T-cell (primary cell): ENCODE results near the gene PIH1D1. TPM values are rescaled to one million over a fixed set of nuclear protein-coding genes. Genes with fewer than 3 reads are reported as not detected.

Experiments
- ATAC-seq, 4 experiments: fragments of 200-7000 bp in 3 of 4; fragments of 150-1000 bp in 1 of 4; cut with Tn5 transposase; replicated peaks in 1 of 4; 1 replicate in 3 of 4; 2 replicates in 1 of 4; pipeline ENCODE4 v1.10.0; 2021; ENCODE audit warnings: moderate library complexity in 3 of 4, mild to moderate bottlenecking in 2 of 4, moderate number of reproducible peaks in 1 of 4
- CTCF ChIA-PET, 2 donors: fragments of 300-600 bp; sonication (Branson Sonifier 250); formaldehyde crosslinking; loops; one replicate each; lab custom pipeline; 2022; ENCODE audit warnings: antibody characterized with exemption in 2 of 2; lab: Charles Lee
- POLR2A ChIA-PET, 2 donors: fragments of 300-600 bp; sonication (Branson Sonifier 250); formaldehyde crosslinking; loops; one replicate each; lab custom pipeline; 2022; ENCODE audit warnings: antibody characterized with exemption in 2 of 2; lab: Charles Lee
- DNase-seq, 35 experiments: peaks; one replicate each; pipeline versions ENCODE4 v3.0.0 to v3.0.0-alpha.2; 2013 to 2023
- H3K27ac ChIP-seq: one replicate; pipeline ENCODE4 v1.5.1; 2013; ENCODE audit warnings: low read length
- H3K27me3 ChIP-seq, 2 experiments: replicated peaks in 1 of 2; 1 replicate in 1 of 2; 2 replicates in 1 of 2; pipeline versions ENCODE4 v1.6.1 to v1.7.0; 2013; ENCODE audit warnings: low read length in 1 of 2, mixed read lengths in 1 of 2; ENCODE audit not compliant: control insufficient read depth in 2 of 2, insufficient read depth in 2 of 2; ENCODE audit errors: extremely low read depth in 1 of 2
- H3K36me3 ChIP-seq, 2 donors: 1 replicate in 1 of 2; 2 replicates in 1 of 2; pipeline versions ENCODE4 v1.6.1 to v1.7.0; 2013; ENCODE audit warnings: low read length in 1 of 2; ENCODE audit not compliant: control insufficient read depth in 2 of 2, insufficient read depth in 1 of 2; ENCODE audit errors: extremely low read depth in 1 of 2
- H3K4me1 ChIP-seq, 2 experiments: 1 replicate in 1 of 2; 2 replicates in 1 of 2; pipeline versions ENCODE4 v1.6.1 to v1.7.0; 2013; ENCODE audit warnings: low read length in 2 of 2, mixed read lengths in 1 of 2; ENCODE audit not compliant: insufficient read depth in 2 of 2, control insufficient read depth in 1 of 2; ENCODE audit errors: extremely low read depth in 1 of 2
- H3K4me3 ChIP-seq, 2 donors: 1 replicate in 1 of 2; 2 replicates in 1 of 2; pipeline versions ENCODE4 v1.5.1 to v1.7.0; 2013; ENCODE audit warnings: mild to moderate bottlenecking in 2 of 2, low read length in 1 of 2, moderate library complexity in 1 of 2; ENCODE audit not compliant: control insufficient read depth in 1 of 2; ENCODE audit errors: extremely low read depth in 1 of 2
- H3K9me3 ChIP-seq: 2 replicates; pipeline ENCODE4 v1.7.0; 2013
- H3K27ac Mint-ChIP-seq, 2 donors: one replicate each; pipeline ENCODE4 v1.8.0; 2020 to 2021; ENCODE audit warnings: mild to moderate bottlenecking in 2 of 2, mixed read lengths in 2 of 2
- H3K27me3 Mint-ChIP-seq, 2 donors: one replicate each; pipeline ENCODE4 v1.8.0; 2021 to 2022; ENCODE audit warnings: mixed read lengths in 2 of 2
- H3K36me3 Mint-ChIP-seq: one replicate; pipeline ENCODE4 v1.8.0; 2021; ENCODE audit warnings: mixed read lengths
- H3K4me1 Mint-ChIP-seq, 3 donors: one replicate each; pipeline ENCODE4 v1.8.0; 2020 to 2022; ENCODE audit warnings: mixed read lengths in 3 of 3, mild to moderate bottlenecking in 1 of 3
- H3K4me3 Mint-ChIP-seq, 3 donors: one replicate each; pipeline ENCODE4 v1.8.0; 2020 to 2022; ENCODE audit warnings: mild to moderate bottlenecking in 3 of 3, mixed read lengths in 3 of 3, moderate library complexity in 3 of 3
- H3K9me3 Mint-ChIP-seq, 3 donors: one replicate each; pipeline ENCODE4 v1.8.0; 2020 to 2022; ENCODE audit warnings: mixed read lengths in 3 of 3
- WGBS: methylation state at CpG from one replicate; pipeline ENCODE4 v1.1.5; 2013; ENCODE audit warnings: missing lambda C conversion rate; ENCODE audit not compliant: insufficient coverage; 5-methylcytosine and 5-hydroxymethylcytosine counted together
- total RNA-seq, 35 experiments: library from RNA in 6 of 35; stranded (reverse) in 6 of 35; fragments of 120-200 nt in 1 of 35; gene quantifications; one replicate each; pipeline versions ENCODE4 v1.2.1 to v1.2.4 and lab custom pipeline; 2013 to 2026

Gene PIH1D1
- total RNA-seq, 5 donors from 2014 or later (not counting 1 experiment from before 2014, with no cell fraction given): 122 to 196 (median 163) TPM

DNA sequence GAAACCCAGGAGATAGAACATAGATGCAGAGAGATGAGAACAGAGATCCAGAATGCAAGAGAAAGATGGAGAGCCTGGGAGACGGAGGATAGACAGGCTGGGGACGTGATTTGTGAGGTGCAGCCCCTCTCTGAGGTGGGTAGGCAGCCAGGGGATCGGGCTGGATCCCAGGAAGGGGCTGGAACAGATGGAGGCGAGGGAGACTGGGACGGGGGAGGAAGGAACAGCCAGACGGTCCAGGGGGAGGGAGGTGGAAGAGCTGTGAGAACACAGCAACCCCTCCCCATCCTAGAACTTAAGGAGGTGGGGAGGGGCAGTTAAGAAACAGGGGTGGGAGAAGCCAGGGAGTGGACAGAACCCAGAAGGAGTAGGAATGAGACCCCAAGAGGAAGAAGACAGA lies 13.4 kb downstream of the PIH1D1 start:
- no peaks in the 10 kb centered on the region for H3K9me3 Mint-ChIP-seq
- Histone ChIP-seq H3K9me3 (no peaks in the 10 kb centered on the region), H3K36me3 (no peaks in the 10 kb centered on the region), H3K4me1 (peaks cover 4 to 51% of the 10 kb centered on the region in 2 experiments), H3K4me3 (no peak overlapping the region), H3K27ac (no peak overlapping the region), H3K27me3 (peaks cover 18 to 93% of the 10 kb centered on the region in 2 experiments)
- H3K4me3 Mint-ChIP-seq: no peak overlapping the region
- ChIA-PET POLR2A (no interaction called here), CTCF (no interaction called here)
- H3K27me3 Mint-ChIP-seq: peaks cover 83 to 88% of the 10 kb centered on the region in 2 donors
- peaks cover 33 to 61% (median 37%) of the 10 kb centered on the region in 3 donors for H3K4me1 Mint-ChIP-seq
- DNase-seq (no peak), ATAC-seq (no peak)
- H3K36me3 Mint-ChIP-seq: no peaks in the 10 kb centered on the region
- WGBS: 18% methylated on average over 3 of the region's 6 CpGs
- H3K27ac Mint-ChIP-seq: no peak overlapping the region

DNA sequence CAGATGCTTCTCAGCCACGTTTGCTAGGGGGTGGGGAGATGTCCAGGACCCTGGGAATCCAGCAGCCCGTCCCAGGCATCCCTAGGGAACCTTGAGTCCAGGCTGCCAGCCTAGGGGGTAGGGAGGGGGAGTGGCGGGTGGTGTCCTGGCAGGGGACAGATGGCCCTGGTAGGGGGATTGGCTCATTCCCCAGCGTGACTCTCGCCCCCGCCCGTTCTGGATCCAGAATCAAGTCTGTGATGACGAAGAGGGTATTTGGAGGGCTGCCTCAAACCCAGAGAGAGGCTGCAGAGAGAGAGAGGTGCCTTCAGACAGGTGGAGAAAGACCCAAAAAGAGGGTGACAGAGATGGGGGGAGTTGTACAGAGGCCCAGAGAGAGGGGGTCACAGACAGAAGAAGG lies 14.4 kb downstream of the PIH1D1 start:
- Histone ChIP-seq H3K4me1 (peaks cover 5 to 51% of the 10 kb centered on the region in 2 experiments), H3K36me3 (no peaks in the 10 kb centered on the region), H3K27me3 (peaks cover 19 to 97% of the 10 kb centered on the region in 2 experiments), H3K27ac (no peak overlapping the region), H3K4me3 (no peak overlapping the region), H3K9me3 (no peaks in the 10 kb centered on the region)
- ChIA-PET CTCF (no interaction called here), POLR2A (interaction anchor here in 1 of 2 donors (0.5 kb wide), 1 partner anchor 202 kb away, joined by 3 read pairs; no protein-coding TSS in a partner anchor)
- Mint-ChIP-seq H3K27ac (no peak overlapping the region), H3K9me3 (no peaks in the 10 kb centered on the region), H3K36me3 (no peaks in the 10 kb centered on the region), H3K27me3 (peaks cover 83 to 95% of the 10 kb centered on the region in 2 donors), H3K4me3 (peak overlapping the region in 1 of 3 donors; percentile 6), H3K4me1 (peaks cover 34 to 62% (median 40%) of the 10 kb centered on the region in 3 donors)
- ATAC-seq: no peak
- 24% methylated on average over 7 of the region's 8 CpGs for WGBS
- no peak for DNase-seq

DNA sequence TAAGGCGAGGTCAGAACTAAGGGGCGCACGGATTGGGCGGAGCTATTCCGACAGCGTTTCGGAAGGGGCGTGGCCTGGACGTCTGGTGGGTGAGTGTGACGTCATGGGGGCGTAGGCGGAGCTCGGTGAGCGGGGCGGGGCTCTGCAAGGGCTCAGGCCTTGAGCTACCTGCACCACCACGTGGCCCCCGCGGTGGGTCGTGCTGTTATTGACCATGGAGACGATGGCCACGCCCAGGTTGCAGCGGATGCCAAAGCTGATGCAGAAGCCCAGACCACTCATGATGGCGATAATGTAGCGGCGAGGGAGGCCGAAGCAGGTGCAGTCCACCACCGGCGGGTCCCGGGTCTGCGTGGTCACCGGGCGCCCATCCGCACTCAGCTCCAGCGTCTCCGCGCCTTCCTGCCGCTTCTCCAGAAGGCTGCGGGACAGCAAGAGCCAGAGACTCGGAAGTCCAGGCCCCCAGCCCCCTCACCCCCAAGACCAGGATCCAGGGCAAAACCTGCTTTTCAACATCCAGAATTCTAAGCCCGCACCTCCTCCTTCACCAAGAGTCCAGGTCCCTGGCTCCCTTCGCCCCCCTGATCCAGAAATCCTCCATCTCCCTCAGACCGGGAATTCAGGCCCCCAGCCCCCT lies 15.1 kb downstream of the PIH1D1 start:
- Mint-ChIP-seq H3K4me1 (peaks cover 30 to 58% (median 36%) of the 10 kb centered on the region in 3 donors), H3K27me3 (peaks cover 80 to 93% of the 10 kb centered on the region in 2 donors), H3K9me3 (no peaks in the 10 kb centered on the region), H3K36me3 (no peaks in the 10 kb centered on the region), H3K4me3 (peak overlapping the region in 1 of 3 donors; percentile 6), H3K27ac (no peak overlapping the region)
- ATAC-seq (peak in 1 of 4 experiments; percentile 53), DNase-seq (peak in 22 of 35 experiments; percentile 30 to 70 (median 48))
- Histone ChIP-seq H3K9me3 (no peaks in the 10 kb centered on the region), H3K27me3 (peaks cover 22 to 97% of the 10 kb centered on the region in 2 experiments), H3K4me3 (peak overlapping the region in 1 of 2 donors; percentile 18), H3K36me3 (no peaks in the 10 kb centered on the region), H3K27ac (no peak overlapping the region), H3K4me1 (peaks cover 5 to 51% of the 10 kb centered on the region in 2 experiments)
- WGBS: 15% methylated on average over 39 of the region's 42 CpGs
- CTCF ChIA-PET: interaction anchor here in 1 of 2 donors (0.5 kb wide), 1 partner anchor 40 kb away, joined by 4 read pairs; no protein-coding TSS in a partner anchor
- POLR2A ChIA-PET: interaction anchor here in 1 of 2 donors (0.5 kb wide), 1 partner anchor 201 kb away, joined by 3 read pairs; no protein-coding TSS in a partner anchor

DNA sequence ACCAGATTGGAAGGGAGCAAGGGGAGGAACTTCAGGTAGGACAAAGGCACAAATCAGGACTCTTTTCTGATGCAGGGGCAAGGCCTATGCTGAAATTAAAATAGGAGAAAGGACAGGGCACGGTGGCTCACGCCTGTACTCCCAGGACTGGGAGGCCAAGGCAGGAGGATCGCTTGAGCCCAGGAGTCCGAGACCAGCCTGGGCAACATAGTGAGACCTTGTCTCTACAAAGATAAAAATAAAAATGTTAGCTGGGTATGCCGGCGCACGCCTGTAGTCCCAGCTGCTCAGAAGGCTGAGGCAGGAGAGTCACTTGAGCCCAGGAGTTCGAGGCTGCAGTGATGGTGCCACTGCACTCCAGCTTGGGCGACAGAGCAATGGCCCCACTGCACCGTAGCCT lies 15.9 kb downstream of the PIH1D1 start:
- ATAC-seq (no peak), DNase-seq (no peak)
- H3K27me3 Mint-ChIP-seq: peaks cover 79 to 96% of the 10 kb centered on the region in 2 donors
- ChIA-PET POLR2A (no interaction called here), CTCF (no interaction called here)
- peaks cover 5 to 49% of the 10 kb centered on the region in 2 experiments for H3K4me1 ChIP-seq
- no peak overlapping the region for H3K4me3 ChIP-seq
- no peaks in the 10 kb centered on the region for H3K9me3 ChIP-seq
- H3K9me3 Mint-ChIP-seq: no peaks in the 10 kb centered on the region
- H3K36me3 Mint-ChIP-seq: no peaks in the 10 kb centered on the region
- H3K27ac Mint-ChIP-seq: no peak overlapping the region
- H3K36me3 ChIP-seq: no peaks in the 10 kb centered on the region
- H3K4me1 Mint-ChIP-seq: peaks cover 29 to 55% (median 34%) of the 10 kb centered on the region in 3 donors
- 93% methylated on average over 10 of the region's 10 CpGs for WGBS
- no peak overlapping the region for H3K27ac ChIP-seq
- H3K27me3 ChIP-seq: peaks cover 22 to 98% of the 10 kb centered on the region in 2 experiments
- peak overlapping the region in 1 of 3 donors; percentile 6 for H3K4me3 Mint-ChIP-seq

DNA sequence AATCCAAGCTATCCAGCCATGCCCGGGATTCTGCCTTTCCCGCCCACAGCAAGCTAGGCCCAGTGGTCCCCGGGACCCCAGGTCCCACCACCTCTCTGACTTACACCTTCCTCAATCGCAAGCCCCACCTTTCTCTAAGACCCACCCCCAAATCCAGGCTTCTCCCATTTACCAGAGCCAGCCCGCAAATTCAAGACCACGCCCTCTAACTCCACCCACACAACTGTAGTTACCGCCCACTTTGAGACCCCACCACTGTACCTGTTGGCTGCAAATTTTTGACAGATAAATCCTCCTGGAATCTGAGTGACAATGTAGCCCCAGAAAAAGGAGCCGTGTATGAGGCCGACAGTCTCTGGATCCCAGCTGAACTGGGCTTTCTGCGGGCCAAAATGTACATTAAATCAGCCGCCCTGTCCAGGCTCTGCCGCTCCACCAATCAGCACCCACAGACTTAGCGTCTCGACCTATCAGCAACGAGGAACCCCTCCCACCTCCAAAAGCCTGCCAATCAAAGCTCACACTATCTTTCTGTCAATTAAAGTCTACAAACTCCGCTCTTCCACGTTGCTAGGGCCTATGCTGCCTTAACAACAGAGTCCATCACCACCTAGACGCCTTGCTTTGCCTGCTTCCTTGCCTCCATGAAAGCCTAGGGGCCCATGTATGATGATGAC lies 16.6 kb downstream of the PIH1D1 start:
- no peak overlapping the region for H3K27ac ChIP-seq
- no peak for DNase-seq
- Mint-ChIP-seq H3K4me1 (peaks cover 27 to 51% (median 34%) of the 10 kb centered on the region in 3 donors), H3K36me3 (no peaks in the 10 kb centered on the region), H3K27ac (no peak overlapping the region), H3K4me3 (no peak overlapping the region), H3K9me3 (no peaks in the 10 kb centered on the region), H3K27me3 (peaks cover 79 to 96% of the 10 kb centered on the region in 2 donors)
- CTCF ChIA-PET: no interaction called here
- no peak overlapping the region for H3K4me3 ChIP-seq
- H3K27me3 ChIP-seq: peaks cover 19 to 98% of the 10 kb centered on the region in 2 experiments
- 91% methylated on average over 17 of the region's 18 CpGs for WGBS
- H3K36me3 ChIP-seq: no peaks in the 10 kb centered on the region
- H3K9me3 ChIP-seq: no peaks in the 10 kb centered on the region
- peaks cover 5 to 46% of the 10 kb centered on the region in 2 experiments for H3K4me1 ChIP-seq
- no peak for ATAC-seq
- POLR2A ChIA-PET: interaction anchor here in 1 of 2 donors (0.5 kb wide), 1 partner anchor 242 kb away, joined by 3 read pairs; the partner anchor contains the start of gene PRMT1

- Mint-ChIP-seq H3K9me3 (no peaks in the 10 kb centered on the region), H3K27me3 (peaks cover 73 to 93% of the 10 kb centered on the region in 2 donors), H3K36me3 (no peaks in the 10 kb centered on the region), H3K27ac (peak overlapping the region in 1 of 2 donors; percentile 47), H3K4me3 (peak overlapping the region in 2 of 3 donors; percentile 9 to 56), H3K4me1 (peaks cover 30 to 53% (median 39%) of the 10 kb centered on the region in 3 donors)
- Histone ChIP-seq H3K27ac (no peak overlapping the region), H3K4me3 (no peak overlapping the region), H3K4me1 (peaks cover 5 to 51% of the 10 kb centered on the region in 2 experiments), H3K36me3 (no peaks in the 10 kb centered on the region), H3K27me3 (peaks cover 11 to 100% of the 10 kb centered on the region in 2 experiments), H3K9me3 (no peaks in the 10 kb centered on the region)
- ATAC-seq: no peak
- DNase-seq: no peak
- CTCF ChIA-PET: no interaction called here
- POLR2A ChIA-PET: no interaction called here
- 25% methylated on average over 15 of the region's 31 CpGs for WGBS
These were observed 18.2 kb downstream of the PIH1D1 start for GRCh38 chr19:49433240-49433901.
